ENCODE measurements around the gene TAS1R1. TPM values are rescaled to one million over a fixed set of nuclear protein-coding genes. Genes with fewer than 3 reads are reported as not detected.
"Not testable (repeated sequence)": the region's sequence is repeated elsewhere in the genome, so short reads cannot be mapped to it uniquely, and the experiment has no call there.

The TAS1R1 gene
- total RNA-seq, 1 experiment from 2014 or later: not detected

DNA sequence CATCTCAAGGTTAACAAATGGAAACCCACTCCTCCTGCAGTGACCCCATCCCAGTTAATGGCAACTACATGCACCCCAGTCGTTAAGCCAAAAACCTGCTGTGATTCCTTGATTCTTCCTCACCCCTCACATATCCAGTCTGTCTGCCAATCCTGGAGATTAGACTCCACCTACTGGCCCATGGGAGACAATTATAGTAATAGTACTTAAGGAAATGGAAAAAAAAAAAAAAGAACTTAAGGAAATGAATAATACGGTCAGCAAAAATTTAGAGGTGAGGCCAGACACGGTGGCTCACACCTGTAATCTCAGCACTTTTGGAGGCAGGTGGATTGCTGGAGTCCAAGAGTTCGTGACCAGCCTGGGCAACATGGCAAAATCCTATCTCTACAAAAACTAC lies 7.8 kb upstream of the TAS1R1 start:
- no peaks in the 10 kb centered on the region for H3K9me3 Mint-ChIP-seq (ENCODE audit: unreplicated experiment)
- POLR2A ChIA-PET: no interaction called here
- intact Hi-C loops (cut with micrococcal nuclease; ENCODE audit: unreplicated experiment): no loop called here
- peaks cover 55% of the 10 kb centered on the region for H3K36me3 Mint-ChIP-seq (ENCODE audit: insufficient read depth, unreplicated experiment)
- DNase-seq: no peak
- H3K4me1 Mint-ChIP-seq (ENCODE audit: low read depth, unreplicated experiment): no peaks in the 10 kb centered on the region
- H3K36me3 ChIP-seq (ENCODE audit: control insufficient read depth, insufficient read depth, low read length): no peaks in the 10 kb centered on the region; the same call in 1 of the 2 replicates
- TF ChIP-seq, protein P1, sequence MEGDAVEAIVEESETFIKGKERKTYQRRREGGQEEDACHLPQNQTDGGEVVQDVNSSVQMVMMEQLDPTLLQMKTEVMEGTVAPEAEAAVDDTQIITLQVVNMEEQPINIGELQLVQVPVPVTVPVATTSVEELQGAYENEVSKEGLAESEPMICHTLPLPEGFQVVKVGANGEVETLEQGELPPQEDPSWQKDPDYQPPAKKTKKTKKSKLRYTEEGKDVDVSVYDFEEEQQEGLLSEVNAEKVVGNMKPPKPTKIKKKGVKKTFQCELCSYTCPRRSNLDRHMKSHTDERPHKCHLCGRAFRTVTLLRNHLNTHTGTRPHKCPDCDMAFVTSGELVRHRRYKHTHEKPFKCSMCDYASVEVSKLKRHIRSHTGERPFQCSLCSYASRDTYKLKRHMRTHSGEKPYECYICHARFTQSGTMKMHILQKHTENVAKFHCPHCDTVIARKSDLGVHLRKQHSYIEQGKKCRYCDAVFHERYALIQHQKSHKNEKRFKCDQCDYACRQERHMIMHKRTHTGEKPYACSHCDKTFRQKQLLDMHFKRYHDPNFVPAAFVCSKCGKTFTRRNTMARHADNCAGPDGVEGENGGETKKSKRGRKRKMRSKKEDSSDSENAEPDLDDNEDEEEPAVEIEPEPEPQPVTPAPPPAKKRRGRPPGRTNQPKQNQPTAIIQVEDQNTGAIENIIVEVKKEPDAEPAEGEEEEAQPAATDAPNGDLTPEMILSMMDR (IDR thresholded peaks at IDR 0.05; ENCODE audit: insufficient read depth in 1 of 2, low read depth in 1 of 2, low read length in 1 of 2, severe bottlenecking in 1 of 2, unreplicated experiment in 1 of 2): no peak
- H3K27me3 Mint-ChIP-seq (ENCODE audit: insufficient read depth, unreplicated experiment): no peaks in the 10 kb centered on the region
- H3K27me3 ChIP-seq (replicated peaks; ENCODE audit: control insufficient read depth, insufficient read depth, low read length): no peaks in the 10 kb centered on the region
- no peak overlapping the region for H3K27ac Mint-ChIP-seq (ENCODE audit: unreplicated experiment)
- BruUV-seq (replicated peaks): no TSS peak
- CTCF ChIA-PET: no interaction called here
- H3K4me3 ChIP-seq (ENCODE audit: low read depth, low read length): no peak overlapping the region
- H3K4me1 ChIP-seq: no peaks in the 10 kb centered on the region
- no peaks in the 10 kb centered on the region for H3K9me3 ChIP-seq
- H3K4me3 Mint-ChIP-seq (ENCODE audit: unreplicated experiment): no peak overlapping the region

DNA sequence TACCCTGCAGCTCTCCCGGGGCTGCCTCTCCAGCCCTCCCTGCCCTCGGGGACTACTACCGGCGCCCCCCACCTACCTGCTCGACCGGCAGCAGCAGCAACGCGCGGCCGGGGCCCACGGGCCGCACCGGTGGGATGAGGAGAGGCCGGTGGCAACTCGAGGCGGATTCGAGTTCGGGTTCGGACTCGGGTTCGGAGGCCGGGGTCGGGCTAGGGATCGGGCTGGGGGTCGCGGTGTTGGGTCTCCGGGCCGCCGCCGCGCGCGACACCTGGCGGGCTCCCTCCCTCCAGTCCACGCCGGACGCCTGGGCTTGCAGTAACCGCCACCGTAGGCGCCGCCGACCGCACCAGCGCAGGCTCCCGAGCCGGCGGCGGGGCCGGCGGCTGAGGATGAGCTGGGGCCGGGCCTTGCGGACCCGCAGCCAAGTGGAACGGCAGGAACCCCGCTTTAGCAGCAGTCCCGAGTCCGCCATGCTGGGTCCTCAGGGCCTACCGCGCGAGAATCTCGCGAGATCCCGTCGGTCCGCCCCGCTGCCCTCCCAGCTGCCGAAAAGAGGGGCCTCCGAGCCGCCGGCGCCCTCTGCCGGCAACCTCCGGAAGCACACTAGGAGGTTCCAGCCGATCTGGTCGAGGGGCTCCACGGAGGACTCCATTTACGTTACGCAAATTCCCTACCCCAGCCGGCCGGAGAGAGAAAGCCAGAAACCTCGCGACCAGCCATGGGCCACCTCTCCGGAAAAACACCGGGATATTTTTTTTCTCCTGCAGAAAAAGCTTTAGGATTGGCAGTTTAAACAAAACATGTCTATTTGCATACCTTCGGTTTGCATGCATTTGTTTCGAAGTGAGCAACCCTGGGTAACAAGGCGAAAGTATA lies 838 bp upstream of the TAS1R1 start, which contains the start of gene NOL9:
NOL9 (minus strand) TSS at position 483 of the 876 bp plus-strand sequence; CDS start at position 472, 11 bp downstream.
- H3K4me3 ChIP-seq (ENCODE audit: low read depth, low read length): peak within 1 kb of the TSS; percentile 96
- H3K36me3 ChIP-seq (ENCODE audit: control insufficient read depth, insufficient read depth, low read length): no peaks in the 10 kb centered on the region
- Mint-ChIP-seq H3K4me3 (ENCODE audit: unreplicated experiment) (peak within 1 kb of the TSS; percentile 72), H3K27ac (ENCODE audit: unreplicated experiment) (no peak within 1 kb of the TSS), H3K4me1 (ENCODE audit: low read depth, unreplicated experiment) (peaks cover 5% of the 10 kb centered on the region), H3K36me3 (ENCODE audit: insufficient read depth, unreplicated experiment) (peaks cover 23% of the 10 kb centered on the region), H3K27me3 (ENCODE audit: insufficient read depth, unreplicated experiment) (no peaks in the 10 kb centered on the region), H3K9me3 (ENCODE audit: unreplicated experiment) (no peaks in the 10 kb centered on the region)
- H3K4me1 ChIP-seq: peaks cover 5% of the 10 kb centered on the region; the same call in 1 of the 2 replicates
- CTCF ChIA-PET: interaction anchor here (1.1 kb wide), 2 partner anchors 26 to 50 kb away, joined by 3 to 6 read pairs; partner anchors contain the start of gene ZBTB48
- intact Hi-C loops (cut with micrococcal nuclease; ENCODE audit: unreplicated experiment): loop anchor here (1.0 to 10.0 kb wide), 2 partner anchors 51 to 92 kb away; partner anchors contain the start of gene KLHL21
- POLR2A ChIA-PET: no interaction called here
- H3K27me3 ChIP-seq (replicated peaks; ENCODE audit: control insufficient read depth, insufficient read depth, low read length): no peaks in the 10 kb centered on the region
- no peaks in the 10 kb centered on the region for H3K9me3 ChIP-seq
- DNase-seq: peak; percentile 91 to 94
- TF ChIP-seq, protein P1 (IDR thresholded peaks at IDR 0.05; ENCODE audit: insufficient read depth in 1 of 2, low read depth in 1 of 2, low read length in 1 of 2, severe bottlenecking in 1 of 2, unreplicated experiment in 1 of 2): peak; percentile 86 to 89
- no TSS peak for BruUV-seq (replicated peaks)

DNA sequence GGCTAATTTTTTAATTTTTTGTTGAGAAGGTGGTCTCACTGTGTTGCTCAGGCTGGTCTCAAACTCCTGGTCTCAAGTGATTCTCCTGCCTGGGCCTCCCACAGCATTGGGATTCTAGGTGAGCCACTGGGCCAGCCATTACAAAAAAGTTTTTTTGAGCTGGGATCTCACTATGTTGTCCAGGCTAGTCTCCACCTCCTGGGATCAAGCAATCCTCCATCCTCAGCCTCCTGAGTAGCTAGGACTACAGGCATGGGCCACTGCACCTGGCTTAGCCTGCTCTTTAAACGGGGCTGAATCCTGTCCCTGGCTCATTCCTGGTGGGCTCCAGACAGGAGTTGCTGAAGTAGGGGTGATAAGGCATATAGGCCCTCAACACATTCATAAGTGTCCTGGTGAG lies 2.5 kb downstream of the TAS1R1 start:
- Mint-ChIP-seq H3K4me3 (ENCODE audit: unreplicated experiment) (no peak overlapping the region), H3K9me3 (ENCODE audit: unreplicated experiment) (no peaks in the 10 kb centered on the region), H3K4me1 (ENCODE audit: low read depth, unreplicated experiment) (peaks cover 5% of the 10 kb centered on the region), H3K27me3 (ENCODE audit: insufficient read depth, unreplicated experiment) (no peaks in the 10 kb centered on the region), H3K36me3 (ENCODE audit: insufficient read depth, unreplicated experiment) (peaks cover 7% of the 10 kb centered on the region), H3K27ac (ENCODE audit: unreplicated experiment) (no peak overlapping the region)
- Histone ChIP-seq H3K36me3 (ENCODE audit: control insufficient read depth, insufficient read depth, low read length) (no peaks in the 10 kb centered on the region), H3K27me3 (replicated peaks; ENCODE audit: control insufficient read depth, insufficient read depth, low read length) (no peaks in the 10 kb centered on the region; the same call in 1 of the 2 replicates), H3K4me3 (ENCODE audit: low read depth, low read length) (no peak overlapping the region), H3K4me1 (peaks cover 5% of the 10 kb centered on the region; the same call in 1 of the 2 replicates), H3K9me3 (no peaks in the 10 kb centered on the region)
- TF ChIP-seq, protein P1 (IDR thresholded peaks at IDR 0.05; ENCODE audit: insufficient read depth in 1 of 2, low read depth in 1 of 2, low read length in 1 of 2, severe bottlenecking in 1 of 2, unreplicated experiment in 1 of 2): no peak
- intact Hi-C loops (cut with micrococcal nuclease; ENCODE audit: unreplicated experiment): loop anchor here (10.0 kb wide), 1 partner anchor 47 kb away; the partner anchor contains the start of gene KLHL21
- POLR2A ChIA-PET: no interaction called here
- DNase-seq: no peak
- BruUV-seq (replicated peaks): no TSS peak
- CTCF ChIA-PET: no interaction called here

DNA sequence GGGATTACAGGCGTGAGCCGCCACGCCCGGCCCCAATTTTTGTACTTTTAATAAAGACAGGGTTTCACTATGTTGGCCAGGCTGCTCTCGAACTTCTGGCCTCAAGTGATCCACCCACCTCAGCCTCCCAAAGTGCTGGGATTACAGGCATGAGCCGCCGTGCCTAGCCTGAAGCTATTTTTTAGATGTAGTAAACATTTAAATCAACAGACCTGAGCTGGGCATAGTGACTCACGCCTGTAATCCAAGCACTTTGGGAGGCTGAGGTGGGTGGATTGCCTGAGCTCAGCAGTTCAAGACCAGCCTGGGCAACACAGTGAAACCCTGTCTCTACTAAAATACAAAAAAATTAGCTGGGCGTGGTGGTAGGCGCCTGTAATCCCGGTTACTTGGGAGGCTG lies 4.1 kb downstream of the TAS1R1 start:
- H3K27me3 Mint-ChIP-seq (ENCODE audit: insufficient read depth, unreplicated experiment); H3K4me1 ChIP-seq; H3K4me3 Mint-ChIP-seq (ENCODE audit: unreplicated experiment); H3K4me1 Mint-ChIP-seq (ENCODE audit: low read depth, unreplicated experiment); H3K36me3 Mint-ChIP-seq (ENCODE audit: insufficient read depth, unreplicated experiment); H3K4me3 ChIP-seq (ENCODE audit: low read depth, low read length); H3K9me3 ChIP-seq; H3K36me3 ChIP-seq (ENCODE audit: control insufficient read depth, insufficient read depth, low read length); BruUV-seq (replicated peaks); H3K27ac Mint-ChIP-seq (ENCODE audit: unreplicated experiment); DNase-seq; CTCF ChIA-PET; POLR2A ChIA-PET; H3K27me3 ChIP-seq (replicated peaks; ENCODE audit: control insufficient read depth, insufficient read depth, low read length); H3K9me3 Mint-ChIP-seq (ENCODE audit: unreplicated experiment): not testable (repeated sequence)
- intact Hi-C loops (cut with micrococcal nuclease; ENCODE audit: unreplicated experiment): loop anchor here (10.0 kb wide), 1 partner anchor 46 kb away; the partner anchor contains the start of gene KLHL21

Data from Caco-2 (cell line).